AG08395 (cell line): ENCODE measurements around the gene SLC25A36.
"Not testable (repeated sequence)": the region's sequence is repeated elsewhere in the genome, so short reads cannot be mapped to it uniquely, and the experiment has no call there.

ENCODE experiments used
- DNase-seq: peaks from one replicate; pipeline ENCODE4 v3.0.0; 2012; ENCODE audit warnings: mixed read lengths, low spot score

The SLC25A36 gene

GRCh38 chr3:140931801-140932200, 9.8 kb upstream of the SLC25A36 start:
- no peak for DNase-seq

- DNase-seq = no peak
These were observed 8.5 kb upstream of the SLC25A36 start for GRCh38 chr3:140933109-140933508.

GRCh38 chr3:140933552-140933951, 8.1 kb upstream of the SLC25A36 start:
- DNase-seq = no peak

GRCh38 chr3:140939305-140939704, 2.3 kb upstream of the SLC25A36 start:
- not testable (repeated sequence) for DNase-seq

GRCh38 chr3:140941090-140941433, 574 bp upstream of the SLC25A36 start:
- DNase-seq = no peak

GRCh38 chr3:140942221-140943104, 827 bp downstream of the SLC25A36 start:
- peak; percentile 54 for DNase-seq

GRCh38 chr3:140943781-140944552, 2.3 kb downstream of the SLC25A36 start:
- DNase-seq = no peak

GRCh38 chr3:140948460-140949249, 7.0 kb downstream of the SLC25A36 start:
- DNase-seq = no peak

- no peak for DNase-seq
These were observed 8.5 kb downstream of the SLC25A36 start for GRCh38 chr3:140950144-140950543.

GRCh38 chr3:140950863-140951262, 9.2 kb downstream of the SLC25A36 start:
- no peak for DNase-seq

GRCh38 chr3:140951750-140952149, 10.1 kb downstream of the SLC25A36 start:
- not testable (repeated sequence) for DNase-seq

GRCh38 chr3:140953028-140953960, 11.7 kb downstream of the SLC25A36 start:
- DNase-seq = peak; percentile 17

GRCh38 chr3:140954576-140954975, 12.9 kb downstream of the SLC25A36 start:
- DNase-seq = no peak

GRCh38 chr3:140955645-140956044, 14.0 kb downstream of the SLC25A36 start:
- DNase-seq = no peak

GRCh38 chr3:140956058-140956835, 14.6 kb downstream of the SLC25A36 start:
- no peak for DNase-seq

- DNase-seq = peak; percentile 24
These were observed 31.2 kb downstream of the SLC25A36 start for GRCh38 chr3:140972833-140973232.

- no peak for DNase-seq
These were observed 33.3 kb downstream of the SLC25A36 start for GRCh38 chr3:140974900-140975299.

- DNase-seq = no peak
These were observed 39.0 kb downstream of the SLC25A36 start for GRCh38 chr3:140980663-140981062.

GRCh38 chr3:140987792-140988191, 46.2 kb downstream of the SLC25A36 start:
- DNase-seq = not testable (repeated sequence)

GRCh38 chr3:140994316-140994715, 52.7 kb downstream of the SLC25A36 start:
- peak; percentile 17 for DNase-seq
